Neutrophil (primary cell): ENCODE data around the gene FLT1.

Experiments used
- H3K27ac ChIP-seq: fragments of 200-600 bp; sonication (generic); 2 replicates; pipeline ENCODE4 v1.5.1; 2016; ENCODE audit warnings: mild to moderate bottlenecking, moderate library complexity
- H3K27me3 ChIP-seq: fragments of 200-600 bp; sonication (generic); 2 replicates; pipeline ENCODE4 v1.6.0; 2016; ENCODE audit warnings: mild to moderate bottlenecking
- H3K36me3 ChIP-seq: fragments of 200-600 bp; sonication (generic); 2 replicates; pipeline ENCODE4 v1.5.1; 2017
- H3K4me1 ChIP-seq, 2 experiments: fragments of 200-600 bp in 1 of 2; sonication (generic) in 1 of 2; 1 replicate in 1 of 2; 2 replicates in 1 of 2; pipeline versions ENCODE4 v1.5.1 to v1.6.1; 2013 to 2016; ENCODE audit warnings: low read depth in 1 of 2, low read length in 1 of 2, mild to moderate bottlenecking in 1 of 2, moderate library complexity in 1 of 2; ENCODE audit not compliant: control insufficient read depth in 1 of 2, insufficient read depth in 1 of 2
- H3K4me3 ChIP-seq, 2 experiments: fragments of 200-600 bp in 1 of 2; sonication (generic) in 1 of 2; 1 replicate in 1 of 2; 2 replicates in 1 of 2; pipeline ENCODE4 v1.5.1; 2013 to 2016; ENCODE audit warnings: low read depth in 1 of 2, low read length in 1 of 2, mild to moderate bottlenecking in 1 of 2, moderate library complexity in 1 of 2
- H3K9me3 ChIP-seq: fragments of 200-600 bp; sonication (generic); 2 replicates; pipeline ENCODE4 v1.5.1; 2016
- TF ChIP-seq, protein P1 (sequence below): fragments of 200-600 bp; sonication (generic); IDR thresholded peaks from 2 replicates; pipeline ENCODE4 v1.5.1; 2016; ENCODE audit warnings: antibody characterized with exemption

Gene FLT1

DNA sequence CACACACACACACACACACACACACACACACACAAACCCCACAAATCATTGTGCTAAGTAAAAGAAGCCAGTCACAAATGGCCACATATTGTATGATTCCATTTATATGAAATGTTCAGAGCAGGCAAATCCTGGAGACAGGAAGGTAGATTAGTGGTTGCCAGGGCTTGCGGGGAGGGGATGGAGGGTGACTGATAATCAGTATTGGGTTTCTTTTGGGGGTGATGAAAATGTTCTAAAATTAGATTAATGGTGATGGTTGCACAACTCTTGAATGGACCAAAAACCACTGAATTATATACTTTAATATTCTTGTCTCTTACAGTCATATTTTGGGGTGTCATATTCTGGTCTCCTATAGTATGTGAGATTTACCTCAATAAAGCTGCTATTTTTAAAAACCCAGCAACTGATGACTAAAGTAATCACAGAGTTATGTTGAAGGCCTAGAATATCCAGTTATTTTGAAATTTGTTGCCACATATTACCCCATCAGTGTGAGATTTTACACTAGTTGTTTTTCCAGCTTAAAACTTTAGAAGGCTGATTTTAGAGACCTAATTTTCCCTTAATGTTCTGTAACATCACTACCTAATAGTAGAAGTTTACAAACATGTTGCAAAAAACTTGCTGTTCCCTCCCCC is 20.3 kb downstream of the FLT1 start:
- TF ChIP-seq, protein P1, sequence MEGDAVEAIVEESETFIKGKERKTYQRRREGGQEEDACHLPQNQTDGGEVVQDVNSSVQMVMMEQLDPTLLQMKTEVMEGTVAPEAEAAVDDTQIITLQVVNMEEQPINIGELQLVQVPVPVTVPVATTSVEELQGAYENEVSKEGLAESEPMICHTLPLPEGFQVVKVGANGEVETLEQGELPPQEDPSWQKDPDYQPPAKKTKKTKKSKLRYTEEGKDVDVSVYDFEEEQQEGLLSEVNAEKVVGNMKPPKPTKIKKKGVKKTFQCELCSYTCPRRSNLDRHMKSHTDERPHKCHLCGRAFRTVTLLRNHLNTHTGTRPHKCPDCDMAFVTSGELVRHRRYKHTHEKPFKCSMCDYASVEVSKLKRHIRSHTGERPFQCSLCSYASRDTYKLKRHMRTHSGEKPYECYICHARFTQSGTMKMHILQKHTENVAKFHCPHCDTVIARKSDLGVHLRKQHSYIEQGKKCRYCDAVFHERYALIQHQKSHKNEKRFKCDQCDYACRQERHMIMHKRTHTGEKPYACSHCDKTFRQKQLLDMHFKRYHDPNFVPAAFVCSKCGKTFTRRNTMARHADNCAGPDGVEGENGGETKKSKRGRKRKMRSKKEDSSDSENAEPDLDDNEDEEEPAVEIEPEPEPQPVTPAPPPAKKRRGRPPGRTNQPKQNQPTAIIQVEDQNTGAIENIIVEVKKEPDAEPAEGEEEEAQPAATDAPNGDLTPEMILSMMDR, result no peak
- Histone ChIP-seq H3K9me3 (no peaks in the 10 kb centered on the region), H3K27me3 (peaks cover 68% of the 10 kb centered on the region), H3K27ac (no peak overlapping the region), H3K36me3 (no peaks in the 10 kb centered on the region), H3K4me3 (no peak overlapping the region), H3K4me1 (peaks cover 18 to 20% of the 10 kb centered on the region in 2 experiments)

DNA sequence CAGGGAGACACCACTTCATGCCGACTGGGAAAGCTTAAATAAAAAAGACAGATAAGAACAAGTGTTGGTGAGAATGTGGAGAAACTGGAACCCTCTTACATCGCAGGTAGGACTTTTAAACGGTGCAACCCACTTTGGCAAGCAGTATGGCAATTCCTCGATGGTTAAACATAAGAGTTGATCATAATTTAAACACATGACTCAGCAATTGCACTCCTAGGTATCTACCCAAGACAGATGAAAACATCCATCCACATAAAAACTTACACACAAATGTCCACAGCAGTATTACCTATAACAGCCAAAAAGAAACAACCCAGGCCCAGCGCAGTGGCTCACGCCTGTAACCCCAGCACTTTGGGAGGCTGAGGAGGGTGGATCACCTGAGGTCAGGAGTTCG is 21.9 kb downstream of the FLT1 start:
- H3K4me1 ChIP-seq, result peaks cover 32 to 34% of the 10 kb centered on the region in 2 experiments
- H3K36me3 ChIP-seq, result no peaks in the 10 kb centered on the region
- TF ChIP-seq, protein P1, result no peak

DNA sequence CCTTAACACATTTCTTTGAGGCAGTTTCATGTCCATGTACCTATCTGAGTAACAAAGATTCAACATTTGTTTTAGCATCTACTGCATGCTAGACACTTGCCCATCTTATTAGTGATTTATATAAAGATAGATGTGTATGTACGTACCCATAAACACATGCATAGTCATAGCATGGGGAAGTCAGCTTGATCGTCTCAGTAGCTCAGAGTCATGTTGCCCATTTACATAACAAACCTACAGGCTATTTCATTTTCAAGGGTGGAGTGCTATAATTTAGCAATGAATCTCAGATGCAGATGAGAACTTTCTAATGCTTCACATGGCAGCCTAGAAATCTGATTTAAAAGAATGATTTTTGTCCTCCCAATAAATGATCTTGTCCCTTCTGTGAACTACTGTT is 23.5 kb downstream of the FLT1 start:
- peaks cover 46 to 48% of the 10 kb centered on the region in 2 experiments for H3K4me1 ChIP-seq
- peaks cover 45% of the 10 kb centered on the region for H3K27me3 ChIP-seq

More for the DNA sequence above, 21.9 kb downstream of the FLT1 start:
- Histone ChIP-seq H3K9me3 (no peaks in the 10 kb centered on the region), H3K27me3 (peaks cover 52% of the 10 kb centered on the region), H3K27ac (no peak overlapping the region), H3K4me3 (no peak overlapping the region)

DNA sequence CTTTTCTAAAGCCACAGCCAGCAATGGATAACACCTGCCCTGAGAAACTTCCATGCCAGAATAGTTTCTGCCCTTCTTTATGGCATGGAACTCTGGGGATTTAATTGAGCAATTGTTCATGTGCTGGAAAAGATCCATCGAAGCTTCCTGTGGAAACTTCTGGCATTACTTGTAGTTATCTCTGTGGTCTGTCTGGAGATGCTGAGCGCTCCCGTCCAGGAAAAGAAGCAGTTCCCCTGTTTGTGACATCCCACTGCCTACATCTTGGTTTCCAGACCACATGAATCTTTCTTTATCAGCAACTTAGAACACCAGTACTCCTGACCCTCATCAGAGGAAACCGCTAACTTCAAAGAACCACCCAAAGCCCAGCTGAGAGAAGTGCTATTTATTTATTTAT is 24.6 kb downstream of the FLT1 start:
- H3K36me3 ChIP-seq, result no peaks in the 10 kb centered on the region
- H3K4me1 ChIP-seq, result peaks cover 47 to 48% of the 10 kb centered on the region in 2 experiments
- no peaks in the 10 kb centered on the region for H3K9me3 ChIP-seq
- peak overlapping the region; percentile 70 for H3K27ac ChIP-seq
- TF ChIP-seq, protein P1, result no peak
- no peak overlapping the region for H3K4me3 ChIP-seq
- peaks cover 46% of the 10 kb centered on the region for H3K27me3 ChIP-seq

More for the DNA sequence above, 23.5 kb downstream of the FLT1 start:
- H3K36me3 ChIP-seq, result no peaks in the 10 kb centered on the region
- H3K9me3 ChIP-seq, result no peaks in the 10 kb centered on the region
- H3K4me3 ChIP-seq, result no peak overlapping the region
- H3K27ac ChIP-seq, result peak overlapping the region; percentile 70
- TF ChIP-seq, protein P1, result no peak

DNA sequence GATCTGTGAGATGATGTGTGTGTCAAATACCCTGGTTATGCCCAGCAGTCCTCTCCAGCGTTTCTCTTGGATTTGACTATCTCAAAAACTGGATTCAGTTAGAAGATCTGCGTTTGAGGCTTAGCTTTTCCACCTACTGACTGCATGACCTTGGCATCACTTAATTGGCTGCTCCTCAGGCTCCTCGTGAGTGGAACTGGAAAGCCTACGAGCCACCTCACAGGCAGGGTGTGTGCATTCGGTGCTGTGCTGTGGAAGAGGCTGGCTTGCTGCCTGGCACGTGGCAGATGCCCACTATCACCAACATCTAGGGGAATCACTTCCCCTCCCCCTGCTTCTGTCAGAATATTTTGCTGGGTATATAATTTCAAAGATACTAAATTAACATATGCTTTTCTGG is 25.6 kb downstream of the FLT1 start:
- no peak overlapping the region for H3K4me3 ChIP-seq
- H3K27me3 ChIP-seq, result peaks cover 56% of the 10 kb centered on the region
- TF ChIP-seq, protein P1, result no peak
- no peaks in the 10 kb centered on the region for H3K9me3 ChIP-seq
- H3K4me1 ChIP-seq, result peaks cover 47 to 48% of the 10 kb centered on the region in 2 experiments
- H3K36me3 ChIP-seq, result no peaks in the 10 kb centered on the region
- peak overlapping the region; percentile 88 for H3K27ac ChIP-seq
